NCI-H187 treated with DMSO at 0.1 percent for 48 hours (cell line): ENCODE measurements around the gene EIPR1.
"Not testable (repeated sequence)": the region's sequence is repeated elsewhere in the genome, so short reads cannot be mapped to it uniquely, and the experiment has no call there.

ENCODE experiments used
- DNase-seq: peaks from one replicate; lab custom pipeline; 2025; lab: John Stamatoyannopoulos, UW

Gene EIPR1

GRCh38 chr2:3192920-3193319, 184.7 kb downstream of the EIPR1 start:
- DNase-seq, result no peak

GRCh38 chr2:3192281-3192818, 185.3 kb downstream of the EIPR1 start:
- DNase-seq, result no peak

- no peak for DNase-seq
Measured at GRCh38 chr2:3189961-3190360, 187.7 kb downstream of the EIPR1 start.

GRCh38 chr2:3189076-3189591, 188.5 kb downstream of the EIPR1 start:
- DNase-seq, result no peak

DNA sequence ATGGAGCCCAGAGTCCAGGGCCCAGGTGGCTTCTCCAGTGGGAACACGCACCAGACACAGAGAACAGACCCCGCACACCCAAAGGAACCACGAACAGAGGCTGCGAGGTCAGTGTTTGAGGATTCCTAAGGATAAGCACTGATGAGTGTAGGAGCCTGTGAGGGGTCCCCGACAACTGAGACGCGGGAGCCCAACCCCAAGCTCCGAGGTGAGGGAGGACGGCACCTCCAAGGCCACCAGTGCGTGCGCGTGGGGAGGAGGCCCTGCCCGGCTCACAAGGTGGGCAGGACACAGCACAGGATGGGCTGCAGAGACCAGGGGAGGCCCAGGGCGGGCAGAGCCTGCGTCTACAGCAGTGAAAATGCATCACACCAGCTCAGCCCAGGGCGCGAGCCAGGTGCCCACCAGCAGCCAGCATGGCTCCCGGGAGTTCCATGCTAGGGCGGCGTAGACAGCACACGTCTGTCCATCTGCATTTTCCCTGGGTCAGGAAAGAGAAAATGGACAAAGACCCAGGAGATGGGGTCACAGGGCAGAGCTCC, 189.1 kb downstream of the EIPR1 start:
- DNase-seq, result no peak

- no peak for DNase-seq
Measured at GRCh38 chr2:3187467-3187866, 190.2 kb downstream of the EIPR1 start.

DNA sequence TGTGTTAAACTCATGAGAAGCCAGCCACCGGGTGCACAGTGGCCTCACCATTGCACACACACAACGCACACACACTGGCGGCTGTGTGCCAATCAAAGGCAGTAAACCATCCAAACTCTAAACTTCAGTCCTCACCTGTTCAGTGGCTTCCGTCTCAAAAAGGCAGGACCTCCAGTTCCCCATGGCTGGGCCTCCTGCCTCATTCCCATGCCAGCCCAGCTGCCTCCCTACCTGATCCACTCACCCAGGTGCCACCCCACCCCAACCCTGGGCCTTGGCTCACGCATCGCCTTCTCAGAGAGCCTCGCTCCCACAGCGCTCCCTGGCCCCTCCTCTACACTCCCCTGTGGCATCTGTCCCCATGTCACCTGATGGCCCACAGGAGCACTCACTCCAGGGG, 190.9 kb downstream of the EIPR1 start:
- DNase-seq, result no peak

DNA sequence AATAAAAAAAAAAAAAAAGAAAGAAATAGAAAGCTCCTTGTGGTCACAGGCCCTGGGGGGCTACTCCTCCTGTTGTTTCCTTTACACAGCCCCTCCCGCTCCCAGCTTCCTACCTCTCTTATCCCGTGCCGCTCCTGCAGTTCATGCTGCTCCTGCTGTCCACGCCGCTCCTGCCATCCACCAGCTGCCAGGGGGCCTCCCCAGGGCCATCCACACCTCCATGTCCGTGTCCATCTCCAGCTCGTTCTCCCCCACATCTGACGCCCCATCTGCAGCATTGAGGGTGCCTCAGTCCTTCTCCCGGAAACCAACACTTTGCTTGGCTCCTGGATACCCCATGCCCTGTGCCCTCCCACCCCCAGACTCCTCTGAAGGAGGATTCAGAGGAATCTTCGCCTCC, 191.7 kb downstream of the EIPR1 start:
- no peak for DNase-seq

DNA sequence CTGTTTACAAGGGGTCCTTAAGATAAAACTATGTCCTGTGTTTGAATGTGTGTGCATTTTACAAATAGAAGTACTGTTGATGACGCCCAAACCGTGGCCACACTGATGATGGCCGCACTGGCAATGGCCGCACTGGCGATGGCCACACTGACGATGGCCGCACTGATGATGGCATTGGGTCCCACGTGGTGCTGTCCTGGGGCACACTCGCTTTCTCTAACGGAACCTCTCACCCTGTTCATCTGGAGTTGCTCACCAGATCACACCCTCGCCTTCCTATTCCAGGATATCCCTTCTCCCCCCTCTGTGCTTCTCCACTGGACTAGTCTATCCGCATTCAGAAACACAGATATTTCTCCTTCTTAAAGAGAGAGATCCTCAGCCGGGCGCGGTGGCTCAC, 192.4 kb downstream of the EIPR1 start:
- no peak for DNase-seq

DNA sequence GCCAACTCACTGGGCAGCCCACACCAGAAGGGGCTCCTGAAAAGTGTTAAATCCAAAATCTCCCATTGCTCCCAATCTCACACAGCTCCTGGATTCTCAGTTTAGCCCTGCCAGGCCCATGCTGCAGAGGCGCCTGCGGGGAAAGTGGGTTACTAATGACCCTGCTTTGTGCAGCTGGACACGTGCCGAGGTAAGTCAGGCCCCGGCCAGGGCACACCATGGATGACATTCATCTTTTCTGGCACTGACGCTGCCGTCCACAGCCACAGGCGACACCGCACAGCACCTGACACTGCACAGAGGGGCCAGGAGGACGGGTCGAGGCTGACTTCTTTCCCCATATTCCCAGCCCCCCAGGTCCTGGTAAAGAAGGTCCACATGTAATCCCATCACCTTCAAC, 193.5 kb downstream of the EIPR1 start:
- no peak for DNase-seq

DNA sequence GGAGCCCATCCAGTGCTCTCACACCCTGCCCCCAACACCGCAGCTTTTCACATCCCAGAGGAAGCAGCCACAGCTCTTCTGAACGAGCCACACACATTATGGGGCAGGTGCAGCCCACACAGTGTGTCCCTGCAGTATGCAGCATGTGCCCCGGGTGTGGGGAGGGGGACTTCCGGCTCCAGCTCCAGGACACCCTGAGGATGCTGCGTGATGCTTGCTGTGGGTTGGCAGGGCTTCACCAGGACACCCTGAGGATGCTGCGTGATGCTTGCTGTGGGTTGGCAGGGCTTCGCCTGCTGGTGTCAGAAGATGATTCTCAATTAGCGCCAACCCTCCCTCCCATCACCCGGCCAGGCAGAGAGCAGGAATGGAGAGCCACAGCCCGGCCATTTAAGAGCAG, 193.9 kb downstream of the EIPR1 start:
- no peak for DNase-seq

DNA sequence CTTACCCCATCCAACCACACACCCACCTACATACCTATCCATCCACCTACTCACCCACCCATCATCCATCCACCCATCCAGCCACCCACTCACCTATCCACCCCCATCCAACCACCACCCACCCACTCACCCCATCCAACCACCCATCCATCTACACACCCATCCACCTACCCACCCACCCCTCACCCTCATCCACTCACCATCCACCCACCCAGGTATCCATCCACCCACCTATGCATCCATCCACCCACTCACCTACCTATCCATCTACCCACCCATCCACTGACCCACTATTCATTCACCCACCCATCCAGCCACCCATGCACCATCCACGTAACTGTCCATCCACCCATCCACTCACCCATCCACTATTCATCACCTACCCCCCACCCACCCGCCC, 194.8 kb downstream of the EIPR1 start:
- DNase-seq, result no peak

DNA sequence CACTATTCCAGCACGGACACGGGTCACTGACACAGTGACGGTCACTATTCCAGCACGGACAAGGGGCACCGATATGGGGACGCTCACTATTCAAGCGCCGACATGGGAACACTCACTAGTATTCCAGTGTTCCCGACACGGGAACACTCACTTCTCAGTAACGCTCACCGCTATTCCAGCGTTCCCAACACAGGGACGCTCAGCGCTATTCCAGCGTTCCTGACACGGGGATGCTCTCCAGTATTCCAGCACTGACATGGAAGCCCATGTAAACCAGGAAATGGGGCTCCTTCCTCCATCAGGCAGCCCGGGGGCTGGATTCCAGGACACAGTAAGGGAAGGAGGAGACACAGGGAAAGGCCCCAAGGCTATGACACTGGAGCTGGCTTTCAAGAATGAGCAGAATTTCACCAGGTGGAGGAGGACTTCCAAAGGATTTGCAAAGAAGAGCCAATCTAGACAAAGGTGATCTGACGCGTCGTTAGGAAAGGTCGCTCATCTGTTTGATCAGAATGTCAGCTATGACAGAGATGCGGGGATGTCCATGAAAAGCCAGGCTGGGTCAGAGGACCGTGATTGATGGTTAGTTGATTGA, 196.1 kb downstream of the EIPR1 start:
- DNase-seq, result no peak

DNA sequence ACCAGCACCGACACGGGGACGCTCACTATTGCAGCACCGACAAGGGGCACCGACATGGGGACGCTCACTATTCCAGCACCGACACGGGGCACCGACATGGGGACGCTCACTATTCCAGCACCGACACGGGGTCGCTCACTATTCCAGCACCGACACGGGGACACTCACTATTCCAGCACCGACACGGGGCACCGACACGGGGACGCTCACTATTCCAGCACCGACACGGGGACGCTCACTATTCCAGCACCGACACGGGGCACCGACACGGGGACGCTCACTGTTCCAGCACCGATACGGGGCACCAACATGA, 196.8 kb downstream of the EIPR1 start:
- not testable (repeated sequence) for DNase-seq

DNA sequence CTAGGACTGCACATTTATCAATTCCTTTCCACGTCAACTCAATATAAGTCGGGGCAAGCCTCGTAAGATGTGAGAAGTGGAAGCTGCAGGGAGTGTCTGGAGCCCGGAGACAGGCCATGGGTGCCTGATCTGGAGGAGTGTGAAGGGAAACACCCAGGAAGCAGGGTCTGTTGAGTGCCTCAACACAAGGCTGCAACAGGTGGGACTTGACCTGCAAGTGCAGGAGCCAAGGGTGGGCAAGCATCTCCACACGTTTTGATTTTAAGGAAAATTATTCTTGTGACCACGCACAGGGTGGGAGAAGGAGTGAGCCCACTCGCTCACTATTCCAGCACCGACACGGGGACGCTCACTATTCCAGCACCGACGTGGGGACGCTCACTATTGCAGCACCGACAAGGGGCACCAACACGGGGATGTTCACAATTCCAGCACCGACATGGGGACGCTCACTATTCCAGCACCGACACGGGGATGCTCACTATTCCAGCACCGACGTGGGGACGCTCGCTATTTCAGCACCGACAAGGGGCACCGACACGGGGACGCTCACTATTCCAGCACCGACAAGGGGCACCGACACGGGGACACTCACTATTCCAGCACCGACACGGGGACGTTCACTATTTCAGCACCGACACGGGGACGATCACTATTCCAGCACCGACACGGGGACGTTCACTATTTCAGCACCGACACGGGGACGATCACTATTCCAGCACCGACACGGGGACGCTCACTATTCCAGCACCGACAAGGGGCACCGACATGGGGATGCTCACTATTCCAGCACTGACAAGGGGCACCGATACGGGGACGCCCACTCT, 197.3 kb downstream of the EIPR1 start:
- DNase-seq, result no peak

DNA sequence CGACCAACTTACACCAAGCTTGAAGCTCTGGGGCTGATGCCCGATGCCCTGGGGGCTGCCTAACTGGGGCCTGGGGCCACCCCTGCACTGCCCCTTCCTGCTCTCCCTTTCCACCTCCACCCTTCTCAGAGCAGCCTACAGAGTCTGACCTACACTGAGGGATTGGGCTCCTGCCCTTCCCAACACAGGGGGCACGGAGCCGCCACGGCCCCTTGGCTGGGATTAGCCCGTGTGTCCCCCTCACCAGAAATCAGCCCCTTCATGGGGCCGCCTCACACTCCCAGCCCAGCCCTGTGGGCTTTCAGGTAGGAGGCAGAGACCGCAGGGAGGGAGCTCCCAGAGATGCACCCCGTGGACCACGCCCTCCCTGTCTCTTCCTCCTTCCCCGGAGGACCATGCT, 198.0 kb downstream of the EIPR1 start:
- no peak for DNase-seq

GRCh38 chr2:3179208-3179607, 198.4 kb downstream of the EIPR1 start:
- DNase-seq, result no peak

GRCh38 chr2:3178578-3179031, 199.0 kb downstream of the EIPR1 start:
- DNase-seq, result no peak

DNA sequence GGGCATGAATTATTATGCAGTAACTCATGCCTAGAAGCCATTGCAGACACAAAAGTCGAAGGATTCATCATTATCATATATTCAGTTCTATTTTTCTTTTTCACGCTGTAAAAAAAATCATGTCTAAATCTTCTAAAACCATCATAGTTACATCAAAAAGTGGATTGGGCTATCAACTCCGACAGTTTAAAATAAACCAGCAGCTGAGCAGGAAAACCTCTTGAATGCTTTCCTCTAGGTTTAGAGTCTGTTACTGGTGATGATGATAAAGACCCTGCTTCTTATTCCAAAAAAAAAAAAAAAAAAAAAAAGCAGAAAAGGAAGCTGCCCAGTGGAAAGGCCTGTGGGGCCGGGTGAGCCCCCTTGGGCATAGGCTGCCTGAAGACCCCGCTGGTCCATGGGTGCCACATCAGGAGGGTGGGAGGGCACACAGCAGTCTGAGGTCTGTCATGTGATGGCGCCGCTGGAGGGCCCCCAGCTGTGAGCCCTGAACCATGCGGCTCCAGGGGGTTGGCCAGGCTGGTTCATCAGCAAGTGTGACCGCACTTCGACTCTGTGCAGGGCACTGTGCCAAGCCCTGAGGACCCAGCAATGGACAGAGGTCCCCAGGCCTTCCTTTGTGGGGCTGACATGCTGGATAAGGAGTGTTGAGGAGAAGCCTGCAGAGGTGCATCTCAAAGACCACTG, 199.6 kb downstream of the EIPR1 start:
- DNase-seq, result no peak

DNA sequence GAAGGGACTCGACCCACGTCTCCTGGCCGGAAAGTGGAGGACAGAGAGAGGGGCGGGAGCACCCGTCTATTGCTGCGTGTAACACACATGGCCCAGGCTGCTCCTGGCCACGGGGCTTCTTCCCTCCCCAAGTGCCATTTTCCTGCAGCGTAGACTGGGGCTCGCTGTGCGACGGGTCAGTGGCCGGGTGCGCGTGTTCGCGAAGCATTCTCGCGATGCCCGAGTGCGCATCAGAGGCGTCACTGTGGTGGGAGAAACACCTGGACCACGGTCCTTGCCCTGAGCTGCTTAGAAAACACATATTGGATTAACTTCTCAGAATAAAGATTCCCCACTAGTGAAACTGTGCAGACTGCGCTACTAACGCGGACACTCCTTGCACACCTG, 200.8 kb downstream of the EIPR1 start:
- no peak for DNase-seq

GRCh38 chr2:3176071-3176868, 201.3 kb downstream of the EIPR1 start:
- no peak for DNase-seq

- DNase-seq, result no peak
Measured at GRCh38 chr2:3175568-3175955, 202.1 kb downstream of the EIPR1 start.
